Stimulated activated CD4-positive, alpha-beta T cell treated with anti-CD3 and anti-CD28 coated beads, Interleukin-1b, Interleukin-23, amount 100 ng/mL, for 1 hour (primary cell): ENCODE measurements around the gene GNB4.

Experiments used
- DNase-seq, 2 donors: peaks; one replicate each; pipeline ENCODE4 v3.0.0-alpha.2; 2020; ENCODE audit warnings: low read depth in 2 of 2

Gene GNB4

GRCh38 chr3:179436517-179436916 lies 14.8 kb downstream of the GNB4 start:
- no peak for DNase-seq

GRCh38 chr3:179432451-179432850 lies 18.8 kb downstream of the GNB4 start:
- no peak for DNase-seq

- DNase-seq: no peak
These were observed 19.2 kb downstream of the GNB4 start for GRCh38 chr3:179432021-179432420.

GRCh38 chr3:179430277-179430870 lies 20.9 kb downstream of the GNB4 start:
- no peak for DNase-seq

GRCh38 chr3:179428876-179429548 lies 22.3 kb downstream of the GNB4 start:
- no peak for DNase-seq

GRCh38 chr3:179425075-179425474 lies 26.2 kb downstream of the GNB4 start:
- DNase-seq: no peak

GRCh38 chr3:179421500-179421899 lies 29.8 kb downstream of the GNB4 start:
- no peak for DNase-seq

- DNase-seq: no peak
These were observed 32.7 kb downstream of the GNB4 start for GRCh38 chr3:179418610-179419009.

GRCh38 chr3:179416681-179417080 lies 34.6 kb downstream of the GNB4 start:
- DNase-seq: no peak

- no peak for DNase-seq
These were observed 35.9 kb downstream of the GNB4 start for GRCh38 chr3:179415377-179415776.

GRCh38 chr3:179414804-179415203 lies 36.5 kb downstream of the GNB4 start:
- no peak for DNase-seq

GRCh38 chr3:179410999-179411398 lies 40.3 kb downstream of the GNB4 start:
- no peak for DNase-seq

- DNase-seq: no peak
These were observed 40.9 kb downstream of the GNB4 start for GRCh38 chr3:179410331-179410730.

GRCh38 chr3:179404307-179404706 lies 47.0 kb downstream of the GNB4 start:
- no peak for DNase-seq

GRCh38 chr3:179402963-179403362 lies 48.3 kb downstream of the GNB4 start:
- no peak for DNase-seq

- DNase-seq: no peak
These were observed 49.7 kb downstream of the GNB4 start for GRCh38 chr3:179401561-179401960.

- DNase-seq: no peak
These were observed 52.6 kb downstream of the GNB4 start for GRCh38 chr3:179398574-179399231.

GRCh38 chr3:179391906-179392305 lies 59.4 kb downstream of the GNB4 start:
- DNase-seq: no peak

- DNase-seq: no peak
These were observed 74.8 kb downstream of the GNB4 start for GRCh38 chr3:179376474-179376873.

GRCh38 chr3:179375091-179375999 lies 75.9 kb downstream of the GNB4 start:
- DNase-seq: no peak

GRCh38 chr3:179373938-179374337 lies 77.3 kb downstream of the GNB4 start:
- DNase-seq: no peak

- DNase-seq: no peak
These were observed 81.6 kb downstream of the GNB4 start for GRCh38 chr3:179369621-179370020.
